ENCODE results near the gene CACNA2D2. TPM values are rescaled to one million over a fixed set of nuclear protein-coding genes. Genes with fewer than 3 reads are reported as not detected.

The CACNA2D2 gene
- total and polyA plus RNA-seq, 4 donors = 28.2 to 111 (median 69.1) TPM

GRCh38 chr3:50533807-50534461, 30.5 kb upstream of the CACNA2D2 start:
- peaks cover 0 to 6% (median 3%) of the 10 kb centered on the region in 5 donors for H3K4me1 ChIP-seq (ENCODE audit: control insufficient read depth in 5 of 5, insufficient read depth in 5 of 5, low read length in 5 of 5)

GRCh38 chr3:50533316-50533715, 29.9 kb upstream of the CACNA2D2 start:
- H3K4me3 ChIP-seq = no peak overlapping the region
- no peaks in the 10 kb centered on the region for H3K36me3 ChIP-seq (ENCODE audit: control insufficient read depth in 4 of 4, insufficient read depth in 4 of 4, low read length in 4 of 4)
- no peak for TF ChIP-seq CTCF (IDR thresholded peaks at IDR 0.05; ENCODE audit: control extremely low read depth, extremely low read depth)
- no peak overlapping the region for H3K9ac ChIP-seq (ENCODE audit: insufficient read depth in 1 of 2, low read length in 2 of 2)
- no peak overlapping the region for H3K27ac ChIP-seq (ENCODE audit: low read depth in 1 of 2, low read length in 1 of 2)
- ATAC-seq (ENCODE audit: insufficient read depth, low FRiP score) = no peak
- WGBS, 2 donors = 84 to 87% methylated on average over 13 of the region's 13 CpGs
- H3K9me3 ChIP-seq (ENCODE audit: control insufficient read depth in 4 of 4, insufficient read depth in 3 of 4, low read length in 3 of 4) = no peaks in the 10 kb centered on the region
- H3K4me1 ChIP-seq (ENCODE audit: control insufficient read depth in 5 of 5, insufficient read depth in 5 of 5, low read length in 5 of 5) = peaks cover 0 to 6% (median 3%) of the 10 kb centered on the region in 5 donors
- no peak for DNase-seq
- peaks cover 0 to 2% (median 0%) of the 10 kb centered on the region in 3 donors for H3K27me3 ChIP-seq (ENCODE audit: control insufficient read depth in 3 of 3, insufficient read depth in 3 of 3, low read length in 2 of 3)

More at GRCh38 chr3:50533807-50534461, 30.5 kb upstream of the CACNA2D2 start:
- TF ChIP-seq CTCF (IDR thresholded peaks at IDR 0.05; ENCODE audit: control extremely low read depth, extremely low read depth) = no peak
- Histone ChIP-seq H3K4me3 (no peak overlapping the region), H3K9ac (ENCODE audit: insufficient read depth in 1 of 2, low read length in 2 of 2) (no peak overlapping the region), H3K27ac (ENCODE audit: low read depth in 1 of 2, low read length in 1 of 2) (no peak overlapping the region), H3K36me3 (ENCODE audit: control insufficient read depth in 4 of 4, insufficient read depth in 4 of 4, low read length in 4 of 4) (no peaks in the 10 kb centered on the region), H3K9me3 (ENCODE audit: control insufficient read depth in 4 of 4, insufficient read depth in 3 of 4, low read length in 3 of 4) (no peaks in the 10 kb centered on the region), H3K27me3 (ENCODE audit: control insufficient read depth in 3 of 3, insufficient read depth in 3 of 3, low read length in 2 of 3) (peaks cover 0 to 2% (median 0%) of the 10 kb centered on the region in 3 donors)
- no peak for DNase-seq
- WGBS, 2 donors = 74 to 83% methylated on average over 9 of the region's 9 CpGs
- no peak for ATAC-seq (ENCODE audit: insufficient read depth, low FRiP score)

GRCh38 chr3:50532062-50532705, 28.8 kb upstream of the CACNA2D2 start:
- no peak overlapping the region for H3K27ac ChIP-seq (ENCODE audit: low read depth in 1 of 2, low read length in 1 of 2)
- H3K9ac ChIP-seq (ENCODE audit: insufficient read depth in 1 of 2, low read length in 2 of 2) = no peak overlapping the region
- no peak for ATAC-seq (ENCODE audit: insufficient read depth, low FRiP score)
- peak in 1 of 3 donors; percentile 10 for DNase-seq
- peaks cover 0 to 6% (median 3%) of the 10 kb centered on the region in 5 donors for H3K4me1 ChIP-seq (ENCODE audit: control insufficient read depth in 5 of 5, insufficient read depth in 5 of 5, low read length in 5 of 5)
- no peak for TF ChIP-seq CTCF (IDR thresholded peaks at IDR 0.05; ENCODE audit: control extremely low read depth, extremely low read depth)
- no peaks in the 10 kb centered on the region for H3K36me3 ChIP-seq (ENCODE audit: control insufficient read depth in 4 of 4, insufficient read depth in 4 of 4, low read length in 4 of 4)
- WGBS, 2 donors = 86 to 91% methylated on average over 9 of the region's 9 CpGs
- peaks cover 0 to 2% (median 0%) of the 10 kb centered on the region in 3 donors for H3K27me3 ChIP-seq (ENCODE audit: control insufficient read depth in 3 of 3, insufficient read depth in 3 of 3, low read length in 2 of 3)
- H3K4me3 ChIP-seq = no peak overlapping the region
- H3K9me3 ChIP-seq (ENCODE audit: control insufficient read depth in 4 of 4, insufficient read depth in 3 of 4, low read length in 3 of 4) = no peaks in the 10 kb centered on the region

All from lung (tissue), 12 donors.